Fibroblast of skin of abdomen (primary cell): ENCODE measurements around the gene RUNX1.
A peak's percentile ranks its signal among the peaks of the same experiment; 100 is the strongest.
"Not testable (repeated sequence)": the region's sequence is repeated elsewhere in the genome, so short reads cannot be mapped to it uniquely, and the experiment has no call there.

Experiments
- DNase-seq: peaks from one replicate; pipeline ENCODE4 v3.0.0-alpha.2; 2013

RUNX1 gene

GRCh38 chr21:34968414-34969333 lies 80.4 kb downstream of the RUNX1 start:
- DNase-seq = no peak

GRCh38 chr21:34967509-34968289 lies 81.4 kb downstream of the RUNX1 start:
- DNase-seq = no peak

GRCh38 chr21:34966881-34967280 lies 82.2 kb downstream of the RUNX1 start:
- not testable (repeated sequence) for DNase-seq

GRCh38 chr21:34965200-34966174 lies 83.6 kb downstream of the RUNX1 start:
- peak; percentile 67 for DNase-seq

GRCh38 chr21:34962586-34963222 lies 86.4 kb downstream of the RUNX1 start:
- no peak for DNase-seq

GRCh38 chr21:34962136-34962535 lies 87.0 kb downstream of the RUNX1 start:
- no peak for DNase-seq

GRCh38 chr21:34960687-34961086 lies 88.4 kb downstream of the RUNX1 start:
- DNase-seq = no peak

GRCh38 chr21:34959607-34960006 lies 89.5 kb downstream of the RUNX1 start:
- DNase-seq = no peak

- no peak for DNase-seq
Measured at GRCh38 chr21:34958040-34958439, 91.1 kb downstream of the RUNX1 start.

- DNase-seq = no peak
Measured at GRCh38 chr21:34956416-34957316, 92.4 kb downstream of the RUNX1 start.

- no peak for DNase-seq
Measured at GRCh38 chr21:34953950-34954349, 95.2 kb downstream of the RUNX1 start.

- DNase-seq = no peak
Measured at GRCh38 chr21:34952701-34953100, 96.4 kb downstream of the RUNX1 start.

GRCh38 chr21:34951868-34952267 lies 97.2 kb downstream of the RUNX1 start:
- not testable (repeated sequence) for DNase-seq

- no peak for DNase-seq
Measured at GRCh38 chr21:34950980-34951379, 98.1 kb downstream of the RUNX1 start.

GRCh38 chr21:34949499-34949898 lies 99.6 kb downstream of the RUNX1 start:
- DNase-seq = no peak

- DNase-seq = no peak
Measured at GRCh38 chr21:34949030-34949429, 100.1 kb downstream of the RUNX1 start.

GRCh38 chr21:34948157-34948556 lies 100.9 kb downstream of the RUNX1 start:
- no peak for DNase-seq

GRCh38 chr21:34946916-34947534 lies 102.1 kb downstream of the RUNX1 start:
- no peak for DNase-seq

GRCh38 chr21:34946385-34946840 lies 102.7 kb downstream of the RUNX1 start:
- DNase-seq = no peak

- DNase-seq = no peak
Measured at GRCh38 chr21:34945288-34945687, 103.8 kb downstream of the RUNX1 start.
